GM18505 (cell line): Measurements from ENCODE around the gene ACP7.
A peak's percentile ranks its signal among the peaks of the same experiment; 100 is the strongest.

Experiments
- ATAC-seq: cut with Tn5 transposase; IDR thresholded peaks from one replicate; pipeline ENCODE4 v1.9.1; 2021; ENCODE audit not compliant: unreplicated experiment
- POLR2A ChIP-seq: IDR thresholded peaks from 4 replicates; pipeline ENCODE4 v1.6.1; 2011; ENCODE audit warnings: borderline replicate concordance; ENCODE audit not compliant: insufficient read depth, insufficient read length; ENCODE audit errors: extremely low read depth

Gene ACP7

DNA sequence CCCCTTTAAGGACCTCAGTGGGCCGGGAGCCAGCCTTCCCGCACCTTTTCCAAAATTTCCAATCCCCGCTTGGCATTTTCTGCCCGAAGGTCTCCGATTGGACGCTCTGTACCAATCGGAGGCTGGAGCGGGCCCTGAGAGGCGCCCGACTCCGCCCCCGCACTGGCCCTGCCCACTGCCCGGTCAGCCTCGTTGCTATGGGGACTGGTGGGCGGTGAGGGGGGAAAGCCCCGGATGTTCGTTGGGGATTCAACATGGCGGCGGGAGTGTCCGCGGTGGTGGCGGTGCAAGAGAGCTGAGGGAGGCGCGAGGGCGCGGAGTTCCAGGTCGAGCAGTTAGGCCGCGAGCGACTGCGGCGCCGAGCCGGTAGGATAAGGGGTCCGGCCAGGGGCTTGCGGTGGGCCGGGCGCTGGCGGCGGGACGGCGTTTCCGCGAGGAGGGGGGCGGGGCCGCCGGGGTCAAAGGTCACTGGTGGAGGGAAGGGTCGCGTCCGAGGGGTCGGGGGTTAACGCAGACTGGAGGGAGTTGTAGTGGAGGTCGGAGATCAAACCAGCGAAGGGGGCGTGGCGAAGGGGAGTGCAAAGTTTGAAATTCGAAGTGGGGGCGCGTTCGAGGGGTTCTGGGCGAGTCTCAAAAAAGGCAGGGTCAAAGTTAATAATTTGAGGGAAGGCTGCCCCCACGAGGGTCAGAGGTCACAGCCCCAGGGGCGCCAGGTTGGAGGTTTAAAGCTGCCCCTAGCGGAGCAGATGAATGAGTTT, 41.6 kb downstream of the ACP7 start, which contains the start of gene PAK4:
TSS of gene PAK4 (plus strand) at position 233 of the 758 bp plus-strand sequence. CDS start 43,768 bp downstream, outside the sequence.
- peak; percentile 78 for TF ChIP-seq POLR2A
- peak; percentile 91 for ATAC-seq

GRCh38 chr19:39126312-39127187, 42.4 kb downstream of the ACP7 start:
- TF ChIP-seq POLR2A, result no peak
- no peak for ATAC-seq

GRCh38 chr19:39127812-39128515, 43.8 kb downstream of the ACP7 start:
- no peak for TF ChIP-seq POLR2A
- ATAC-seq, result no peak

DNA sequence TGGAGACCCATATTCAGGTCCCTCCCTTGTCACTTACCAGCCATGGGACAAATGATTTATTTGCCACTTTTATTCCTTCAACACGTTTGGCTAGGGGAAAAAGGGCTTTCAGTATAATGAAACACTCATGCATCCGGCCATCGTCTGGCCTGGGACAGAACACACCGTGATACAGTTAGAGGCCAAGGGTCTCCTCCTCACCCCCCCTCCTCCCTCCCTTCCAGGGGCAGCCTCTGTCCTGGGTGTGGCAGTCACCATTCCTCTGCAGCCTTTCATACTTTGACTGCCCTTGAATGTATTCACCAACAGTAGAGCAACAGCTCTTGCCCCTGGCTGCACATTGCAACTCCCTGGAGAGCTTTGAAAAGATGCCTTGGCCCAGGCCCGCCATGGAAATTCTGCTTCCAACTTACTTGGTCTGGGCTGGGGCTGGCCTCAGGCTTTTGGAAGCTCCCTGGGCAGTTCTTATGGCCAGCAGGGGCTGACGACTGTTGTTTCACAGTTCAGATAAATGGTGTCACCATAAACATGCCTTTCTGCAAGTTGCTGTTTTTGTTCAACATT, 44.4 kb downstream of the ACP7 start:
- TF ChIP-seq POLR2A, result no peak
- ATAC-seq, result no peak

DNA sequence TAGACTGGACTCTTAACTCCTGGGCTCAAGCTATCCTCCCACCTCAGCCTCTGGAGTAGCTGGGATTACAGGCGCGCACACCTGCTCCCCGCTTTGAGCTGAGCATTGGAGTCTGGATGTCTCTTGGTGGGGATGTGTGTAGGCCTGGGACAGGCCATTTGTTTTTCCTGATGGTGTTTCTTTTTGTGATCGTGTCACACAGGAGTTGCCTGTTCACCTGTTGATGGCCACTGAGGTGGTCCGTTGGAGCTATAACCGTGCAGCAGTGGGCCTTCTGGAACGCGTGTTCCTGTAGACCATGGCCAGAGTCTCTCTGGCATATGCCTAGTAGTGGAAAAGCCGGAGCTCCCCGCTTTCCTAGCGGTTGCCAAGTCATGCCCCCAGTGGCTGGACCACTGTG, 44.9 kb downstream of the ACP7 start:
- no peak for TF ChIP-seq POLR2A
- no peak for ATAC-seq

- no peak for ATAC-seq
- TF ChIP-seq POLR2A, result no peak
Observed at GRCh38 chr19:39130337-39131254, 46.4 kb downstream of the ACP7 start.

DNA sequence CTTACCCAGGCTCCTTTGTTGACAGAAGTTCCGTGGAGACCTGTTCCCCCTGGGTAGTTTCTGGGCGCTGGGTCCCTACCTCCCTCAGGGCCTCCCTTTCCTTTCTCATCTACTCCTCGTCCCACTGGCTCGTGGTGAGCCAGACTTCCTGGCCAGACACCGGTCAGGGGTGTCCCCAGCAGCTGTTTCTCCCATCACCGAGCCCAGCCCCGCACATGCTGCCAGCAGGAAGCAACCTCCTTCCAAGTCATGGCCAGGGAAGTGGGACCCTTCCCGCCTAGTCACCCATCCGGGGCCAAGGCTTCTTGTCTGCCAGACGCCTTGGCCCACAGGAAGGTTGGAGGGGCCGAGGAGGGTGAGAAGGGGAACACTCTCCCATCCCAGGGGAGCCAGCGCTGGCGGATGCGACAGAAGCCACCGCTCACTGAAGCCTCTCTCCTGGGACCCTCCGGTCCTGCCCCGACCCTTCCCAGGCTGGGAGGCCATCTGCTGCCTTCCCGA, 47.1 kb downstream of the ACP7 start:
- no peak for ATAC-seq
- no peak for TF ChIP-seq POLR2A

GRCh38 chr19:39132344-39132969, 48.3 kb downstream of the ACP7 start:
- no peak for ATAC-seq
- no peak for TF ChIP-seq POLR2A

DNA sequence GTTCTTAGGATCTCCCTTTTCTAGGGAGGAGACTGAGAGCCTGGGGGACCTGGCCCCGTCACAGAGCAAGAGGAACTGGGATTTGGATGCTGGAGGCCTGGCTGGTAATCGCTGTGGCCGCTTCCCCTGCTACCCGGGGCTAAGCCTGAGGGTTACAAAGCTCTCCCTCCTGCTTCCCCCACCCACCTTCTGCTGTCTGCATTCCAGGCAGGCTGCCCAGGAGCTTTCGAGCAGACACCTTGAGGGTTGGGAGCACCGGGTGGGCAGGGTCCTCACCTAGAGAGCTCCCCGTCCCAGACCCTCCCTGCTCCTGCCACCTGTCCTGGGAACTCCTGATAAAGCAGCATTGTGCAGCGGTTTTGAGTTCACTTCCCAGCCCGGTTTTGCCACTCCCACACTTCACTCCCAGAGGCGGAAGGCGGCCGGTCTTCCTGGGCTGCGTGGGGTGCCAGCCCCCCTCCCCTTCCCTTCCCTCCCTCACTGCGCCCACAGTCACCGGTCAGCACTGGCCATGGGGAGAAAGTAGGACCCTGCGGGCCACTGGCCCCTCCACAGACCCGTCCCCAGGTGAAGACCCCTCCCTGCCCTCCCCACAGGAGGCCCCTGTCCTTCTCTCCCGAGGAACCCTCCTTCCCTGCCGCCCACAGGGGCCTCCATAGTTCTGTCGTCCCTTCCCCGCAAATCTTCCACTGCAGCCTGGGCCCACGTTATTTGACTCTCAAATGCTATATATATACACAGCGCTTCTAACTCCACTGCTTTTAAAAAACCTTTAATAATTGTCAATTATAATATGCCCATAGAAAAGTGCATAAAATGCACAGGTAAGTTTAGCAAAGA, 49.5 kb downstream of the ACP7 start:
- no peak for ATAC-seq
- TF ChIP-seq POLR2A, result no peak

- ATAC-seq, result no peak
- no peak for TF ChIP-seq POLR2A
Observed at GRCh38 chr19:39135701-39136100, 51.5 kb downstream of the ACP7 start.
